Measurements from ENCODE around the gene SOS1. TPM values are rescaled to one million over a fixed set of nuclear protein-coding genes. Genes with fewer than 3 reads are reported as not detected.

SOS1 gene
- total and polyA plus RNA-seq, 2 of the 13 experiments (the other 11 are each of a cell fraction or from before 2014, with no cell fraction given), result 20.8 to 60.4 TPM

DNA sequence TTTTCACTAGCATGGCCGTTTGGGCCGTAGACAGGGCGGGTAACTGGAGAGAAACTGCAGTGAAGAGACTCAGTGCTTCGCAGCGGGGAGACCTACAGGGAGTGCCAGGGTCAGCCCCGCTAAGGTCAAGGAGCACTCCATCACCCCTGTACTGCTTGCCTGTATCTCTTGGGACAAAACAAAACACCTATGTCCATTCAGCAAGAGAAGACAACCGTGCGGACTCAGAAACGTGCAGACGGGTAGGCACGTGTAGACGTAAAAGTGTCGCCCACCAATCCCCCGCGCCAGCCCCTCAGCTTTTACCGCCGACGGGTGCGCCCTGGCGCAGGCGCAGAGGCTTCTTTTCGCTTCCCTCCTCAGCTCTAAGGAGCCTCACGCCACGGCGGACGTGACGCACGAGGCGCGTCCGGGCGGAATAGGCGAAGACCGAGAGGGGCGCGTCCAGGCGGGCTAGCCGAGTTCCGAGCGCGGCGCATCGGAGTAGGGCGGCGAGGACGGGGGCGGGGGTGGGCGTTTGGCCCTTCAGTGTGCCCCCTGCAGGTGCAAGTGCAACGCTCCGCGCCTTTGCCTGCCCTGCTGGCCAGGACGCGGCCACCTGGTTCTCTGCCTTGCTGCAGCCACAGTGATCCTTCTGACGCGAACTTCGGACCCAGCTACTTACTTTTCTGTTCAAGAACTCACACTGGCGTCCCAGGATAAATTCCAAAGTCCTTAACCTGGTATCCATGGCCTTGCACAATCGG lies 3.3 kb upstream of the SOS1 start (continued):
- TF ChIP-seq, protein P1, sequence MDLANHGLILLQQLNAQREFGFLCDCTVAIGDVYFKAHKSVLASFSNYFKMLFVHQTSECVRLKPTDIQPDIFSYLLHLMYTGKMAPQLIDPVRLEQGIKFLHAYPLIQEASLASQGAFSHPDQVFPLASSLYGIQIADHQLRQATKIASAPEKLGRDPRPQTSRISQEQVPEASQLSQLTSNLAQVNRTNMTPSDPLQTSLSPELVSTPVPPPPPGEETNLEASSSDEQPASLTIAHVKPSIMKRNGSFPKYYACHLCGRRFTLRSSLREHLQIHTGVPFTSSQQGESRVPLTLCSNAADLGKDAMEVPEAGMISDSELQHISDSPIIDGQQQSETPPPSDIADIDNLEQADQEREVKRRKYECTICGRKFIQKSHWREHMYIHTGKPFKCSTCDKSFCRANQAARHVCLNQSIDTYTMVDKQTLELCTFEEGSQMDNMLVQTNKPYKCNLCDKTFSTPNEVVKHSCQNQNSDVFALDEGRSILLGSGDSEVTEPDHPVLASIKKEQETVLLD (CRISPR knock-in tag; IDR thresholded peaks at IDR 0.05; ENCODE audit: low read depth), result peak; percentile 94
- TF ChIP-seq ZBTB42 (CRISPR knock-in tag; IDR thresholded peaks at IDR 0.05) (no peak; the same call in 1 of the 2 replicates), IRF2 (CRISPR knock-in tag; IDR thresholded peaks at IDR 0.05) (peak; percentile 97), TOPORS (CRISPR knock-in tag; IDR thresholded peaks at IDR 0.05) (peak; percentile 89; the same call in 1 of the 2 replicates), ARNT (IDR thresholded peaks at IDR 0.05) (no peak), SAP130 (CRISPR knock-in tag; IDR thresholded peaks at IDR 0.05; ENCODE audit: low read depth) (peak; percentile 94), GABPB1 (CRISPR knock-in tag; IDR thresholded peaks at IDR 0.05) (peak; percentile 99), RXRA (CRISPR knock-in tag; IDR thresholded peaks at IDR 0.05) (peak; percentile 86), ZNF136 (CRISPR knock-in tag; IDR thresholded peaks at IDR 0.05; ENCODE audit: low read depth) (peak; percentile 99), MAFK (conservative IDR thresholded peaks at IDR 0.05 in 1 of 2, IDR thresholded peaks at IDR 0.05 in 1 of 2; ENCODE audit: low read length in 2 of 2) (peak in 1 of 2 experiments; percentile 45; a peak in 1 of 4 replicates), ELF4 (CRISPR knock-in tag; IDR thresholded peaks at IDR 0.05; ENCODE audit: borderline replicate concordance) (no peak), RAD21 (CRISPR knock-in tag; IDR thresholded peaks at IDR 0.05) (peak; percentile 72), ZNF737 (CRISPR knock-in tag; IDR thresholded peaks at IDR 0.05; ENCODE audit: borderline replicate concordance) (no peak), MLLT10 (CRISPR knock-in tag; IDR thresholded peaks at IDR 0.05) (no peak), KLF16 (CRISPR knock-in tag; IDR thresholded peaks at IDR 0.05) (peak in 1 of 2 experiments; percentile 94; a peak in 2 of 4 replicates), ZNF3 (CRISPR knock-in tag; IDR thresholded peaks at IDR 0.05) (0 out of 2 replicates have a peak, but pooled peaks have one; percentile 12), ZFP82 (CRISPR knock-in tag; IDR thresholded peaks at IDR 0.05; ENCODE audit: borderline replicate concordance) (peak; percentile 28; the same call in 1 of the 2 replicates), MBD4 (IDR thresholded peaks at IDR 0.05; ENCODE audit: borderline replicate concordance, low read length) (no peak), CENPX (CRISPR knock-in tag; IDR thresholded peaks at IDR 0.05) (no peak), TCF12 (IDR thresholded peaks at IDR 0.05) (no peak), TCF12 (CRISPR knock-in tag; IDR thresholded peaks at IDR 0.05) (peak; percentile 63), ZNF317 (CRISPR knock-in tag; IDR thresholded peaks at IDR 0.05) (peak; percentile 90)
- TF ChIP-seq, protein P2, sequence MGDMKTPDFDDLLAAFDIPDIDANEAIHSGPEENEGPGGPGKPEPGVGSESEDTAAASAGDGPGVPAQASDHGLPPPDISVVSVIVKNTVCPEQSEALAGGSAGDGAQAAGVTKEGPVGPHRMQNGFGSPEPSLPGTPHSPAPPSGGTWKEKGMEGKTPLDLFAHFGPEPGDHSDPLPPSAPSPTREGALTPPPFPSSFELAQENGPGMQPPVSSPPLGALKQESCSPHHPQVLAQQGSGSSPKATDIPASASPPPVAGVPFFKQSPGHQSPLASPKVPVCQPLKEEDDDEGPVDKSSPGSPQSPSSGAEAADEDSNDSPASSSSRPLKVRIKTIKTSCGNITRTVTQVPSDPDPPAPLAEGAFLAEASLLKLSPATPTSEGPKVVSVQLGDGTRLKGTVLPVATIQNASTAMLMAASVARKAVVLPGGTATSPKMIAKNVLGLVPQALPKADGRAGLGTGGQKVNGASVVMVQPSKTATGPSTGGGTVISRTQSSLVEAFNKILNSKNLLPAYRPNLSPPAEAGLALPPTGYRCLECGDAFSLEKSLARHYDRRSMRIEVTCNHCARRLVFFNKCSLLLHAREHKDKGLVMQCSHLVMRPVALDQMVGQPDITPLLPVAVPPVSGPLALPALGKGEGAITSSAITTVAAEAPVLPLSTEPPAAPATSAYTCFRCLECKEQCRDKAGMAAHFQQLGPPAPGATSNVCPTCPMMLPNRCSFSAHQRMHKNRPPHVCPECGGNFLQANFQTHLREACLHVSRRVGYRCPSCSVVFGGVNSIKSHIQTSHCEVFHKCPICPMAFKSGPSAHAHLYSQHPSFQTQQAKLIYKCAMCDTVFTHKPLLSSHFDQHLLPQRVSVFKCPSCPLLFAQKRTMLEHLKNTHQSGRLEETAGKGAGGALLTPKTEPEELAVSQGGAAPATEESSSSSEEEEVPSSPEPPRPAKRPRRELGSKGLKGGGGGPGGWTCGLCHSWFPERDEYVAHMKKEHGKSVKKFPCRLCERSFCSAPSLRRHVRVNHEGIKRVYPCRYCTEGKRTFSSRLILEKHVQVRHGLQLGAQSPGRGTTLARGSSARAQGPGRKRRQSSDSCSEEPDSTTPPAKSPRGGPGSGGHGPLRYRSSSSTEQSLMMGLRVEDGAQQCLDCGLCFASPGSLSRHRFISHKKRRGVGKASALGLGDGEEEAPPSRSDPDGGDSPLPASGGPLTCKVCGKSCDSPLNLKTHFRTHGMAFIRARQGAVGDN (CRISPR knock-in tag; IDR thresholded peaks at IDR 0.05), result peak; percentile 99
- TF ChIP-seq, protein P3, sequence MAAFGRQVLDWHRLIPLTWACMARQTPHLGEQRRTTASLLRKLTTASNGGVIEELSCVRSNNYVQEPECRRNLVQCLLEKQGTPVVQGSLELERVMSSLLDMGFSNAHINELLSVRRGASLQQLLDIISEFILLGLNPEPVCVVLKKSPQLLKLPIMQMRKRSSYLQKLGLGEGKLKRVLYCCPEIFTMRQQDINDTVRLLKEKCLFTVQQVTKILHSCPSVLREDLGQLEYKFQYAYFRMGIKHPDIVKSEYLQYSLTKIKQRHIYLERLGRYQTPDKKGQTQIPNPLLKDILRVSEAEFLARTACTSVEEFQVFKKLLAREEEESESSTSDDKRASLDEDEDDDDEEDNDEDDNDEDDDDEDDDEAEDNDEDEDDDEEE (CRISPR knock-in tag; IDR thresholded peaks at IDR 0.05), result peak; percentile 84

Measured in HepG2 (cell line).